Nephron (organoid): ENCODE data around the gene SYNGR4.
"Not testable (repeated sequence)": the region's sequence is repeated elsewhere in the genome, so short reads cannot be mapped to it uniquely, and the experiment has no call there.

Experiments
- H3K27ac Mint-ChIP-seq, 3 experiments: 2 replicates each; pipeline ENCODE4 v1.8.0; 2020; ENCODE audit warnings: mixed read lengths in 3 of 3, mild to moderate bottlenecking in 2 of 3, moderate library complexity in 1 of 3
- H3K27me3 Mint-ChIP-seq: 2 replicates; pipeline ENCODE4 v1.8.0; 2021; ENCODE audit warnings: low read depth, mild to moderate bottlenecking, moderate library complexity, mixed read lengths
- H3K36me3 Mint-ChIP-seq: 2 replicates; pipeline ENCODE4 v1.8.0; 2020; ENCODE audit warnings: low read depth, mixed read lengths
- H3K4me1 Mint-ChIP-seq: 2 replicates; pipeline ENCODE4 v1.8.0; 2020; ENCODE audit warnings: mixed read lengths
- H3K4me3 Mint-ChIP-seq, 3 experiments: 2 replicates each; pipeline ENCODE4 v1.8.0; 2020; ENCODE audit warnings: mild to moderate bottlenecking in 3 of 3, mixed read lengths in 3 of 3, moderate library complexity in 2 of 3
- H3K9me3 Mint-ChIP-seq: 2 replicates; pipeline ENCODE4 v1.8.0; 2020; ENCODE audit warnings: mixed read lengths
- CTCF ChIP-seq, 3 experiments: fragments of 200-600 bp; sonication (generic); IDR thresholded peaks; one replicate each; pipeline ENCODE4 v1.5.0; 2021; ENCODE audit warnings: antibody characterized with exemption in 3 of 3; ENCODE audit not compliant: unreplicated experiment in 3 of 3

The SYNGR4 gene

GRCh38 chr19:48363810-48364597 lies at the start of gene SYNGR4, which contains the start of gene TMEM143:
TSS of gene SYNGR4 (plus strand) at chr19:48364367. CDS start at chr19:48365843, 1,476 bp downstream.
TSS of gene TMEM143 (minus strand) at chr19:48363940. CDS start at chr19:48363920, 20 bp downstream.
- TF ChIP-seq CTCF (IDR thresholded peaks at IDR 0.05; ENCODE audit: unreplicated experiment in 3 of 3), result no peak
- Mint-ChIP-seq H3K27me3 (peaks cover 4% of the 10 kb centered on the region), H3K4me1 (peaks cover 5% of the 10 kb centered on the region), H3K27ac (peak within 1 kb of the TSS; percentile 90 to 98 (median 92)), H3K36me3 (no peaks in the 10 kb centered on the region), H3K4me3 (peak within 1 kb of the TSS; percentile 85 to 89 (median 86)), H3K9me3 (no peaks in the 10 kb centered on the region)

- no peaks in the 10 kb centered on the region for H3K27me3 Mint-ChIP-seq
Observed at GRCh38 chr19:48315712-48316111, 48.5 kb upstream of the SYNGR4 start.

GRCh38 chr19:48317708-48317960 lies 46.5 kb upstream of the SYNGR4 start:
- not testable (repeated sequence) for H3K9me3 Mint-ChIP-seq, H3K4me3 Mint-ChIP-seq, H3K27me3 Mint-ChIP-seq, H3K36me3 Mint-ChIP-seq
- Mint-ChIP-seq H3K4me1 (peaks cover 32% of the 10 kb centered on the region), H3K27ac (peak overlapping the region; percentile 79 to 90 (median 82))

More at GRCh38 chr19:48315712-48316111, 48.5 kb upstream of the SYNGR4 start:
- Mint-ChIP-seq H3K27ac (peak overlapping the region in 2 of 3 experiments; percentile 20 to 50), H3K4me3 (no peak overlapping the region), H3K36me3 (no peaks in the 10 kb centered on the region), H3K9me3 (no peaks in the 10 kb centered on the region), H3K4me1 (peaks cover 19% of the 10 kb centered on the region)
- TF ChIP-seq CTCF (IDR thresholded peaks at IDR 0.05; ENCODE audit: unreplicated experiment in 3 of 3), result no peak

- TF ChIP-seq CTCF (IDR thresholded peaks at IDR 0.05; ENCODE audit: unreplicated experiment in 3 of 3), result no peak
- no peaks in the 10 kb centered on the region for H3K36me3 Mint-ChIP-seq
Observed at GRCh38 chr19:48318286-48318987, 45.7 kb upstream of the SYNGR4 start.

GRCh38 chr19:48319647-48320541 lies 44.3 kb upstream of the SYNGR4 start:
- Mint-ChIP-seq H3K4me1 (peaks cover 47% of the 10 kb centered on the region), H3K27me3 (no peaks in the 10 kb centered on the region), H3K36me3 (no peaks in the 10 kb centered on the region), H3K4me3 (peak overlapping the region; percentile 89 to 97 (median 93)), H3K27ac (peak overlapping the region; percentile 98 to 100 (median 99)), H3K9me3 (no peaks in the 10 kb centered on the region)
- peak; percentile 62 to 77 (median 67) for TF ChIP-seq CTCF (IDR thresholded peaks at IDR 0.05; ENCODE audit: unreplicated experiment in 3 of 3)

More at GRCh38 chr19:48318286-48318987, 45.7 kb upstream of the SYNGR4 start:
- H3K4me1 Mint-ChIP-seq, result peaks cover 39% of the 10 kb centered on the region
- H3K4me3 Mint-ChIP-seq, result no peak overlapping the region
- H3K27me3 Mint-ChIP-seq, result no peaks in the 10 kb centered on the region
- H3K27ac Mint-ChIP-seq, result no peak overlapping the region
- H3K9me3 Mint-ChIP-seq, result no peaks in the 10 kb centered on the region

- no peaks in the 10 kb centered on the region for H3K9me3 Mint-ChIP-seq
- H3K36me3 Mint-ChIP-seq, result peaks cover 6% of the 10 kb centered on the region
- H3K4me1 Mint-ChIP-seq, result peaks cover 52% of the 10 kb centered on the region
- H3K4me3 Mint-ChIP-seq, result peak overlapping the region; percentile 89 to 97 (median 93)
- H3K27me3 Mint-ChIP-seq, result no peaks in the 10 kb centered on the region
- TF ChIP-seq CTCF (IDR thresholded peaks at IDR 0.05; ENCODE audit: unreplicated experiment in 3 of 3), result no peak
- H3K27ac Mint-ChIP-seq, result peak overlapping the region; percentile 98 to 100 (median 99)
Observed at GRCh38 chr19:48321372-48321621, 42.9 kb upstream of the SYNGR4 start.
